ENCODE measurements around the gene CHST3.

DNA sequence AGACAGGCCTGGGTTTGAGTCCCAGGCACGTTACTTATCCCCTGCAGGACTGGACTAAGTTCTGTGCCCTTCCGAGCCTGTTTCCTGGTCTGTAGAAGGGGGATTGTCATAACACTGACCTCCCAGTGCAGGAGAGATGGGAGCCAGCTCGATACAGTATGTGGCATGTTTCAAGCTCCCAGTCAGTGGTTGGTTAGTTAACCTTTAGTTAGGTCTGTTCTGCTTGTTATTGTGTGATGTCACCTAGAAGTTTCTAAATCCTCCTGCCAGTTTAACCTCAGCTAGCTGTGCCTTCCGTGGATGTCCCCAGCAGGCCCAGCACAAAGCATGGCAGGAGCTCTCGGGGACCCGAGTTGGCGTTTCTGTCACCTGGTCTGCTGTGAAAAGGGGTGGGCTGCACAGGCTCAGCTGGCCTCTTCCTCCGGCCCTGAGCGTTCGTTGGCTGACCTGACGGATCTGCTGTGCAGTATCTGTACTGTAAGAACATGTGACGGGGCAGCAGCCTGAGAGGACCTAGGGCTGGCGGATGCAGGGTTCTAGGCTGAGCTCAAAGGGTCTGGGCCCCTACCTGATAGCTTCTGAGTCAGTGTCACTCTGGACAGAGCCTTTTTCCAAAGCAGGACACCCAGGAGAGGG lies 71.2 kb downstream of the CHST3 start:
- TF ChIP-seq CTCF (IDR thresholded peaks at IDR 0.05) (no peak), POLR2AphosphoS5 (IDR thresholded peaks at IDR 0.05) (no peak), POLR2A (IDR thresholded peaks at IDR 0.05) (no peak)

Measured in suprapubic skin (tissue), 4 donors.